NCI-H1105 (cell line): ENCODE measurements around the gene THUMPD3.

Source experiments
- DNase-seq: peaks from one replicate; lab custom pipeline; 2025; lab: John Stamatoyannopoulos, UW

The THUMPD3 gene

GRCh38 chr3:9397332-9397905 lies 34.6 kb downstream of the THUMPD3 start, which contains the start of gene SETD5:
SETD5 (plus strand) TSS chr3:9397615; CDS start chr3:9428939, 31,324 bp downstream.
- peak; percentile 87 for DNase-seq

GRCh38 chr3:9397906-9398699 lies 35.2 kb downstream of the THUMPD3 start:
- no peak for DNase-seq

GRCh38 chr3:9398700-9399336 lies 36.0 kb downstream of the THUMPD3 start:
- DNase-seq = no peak

- DNase-seq = no peak
These were observed 36.5 kb downstream of the THUMPD3 start for GRCh38 chr3:9399337-9399703.

GRCh38 chr3:9399746-9400145 lies 36.9 kb downstream of the THUMPD3 start:
- DNase-seq = peak; percentile 56

- no peak for DNase-seq
These were observed 37.8 kb downstream of the THUMPD3 start for GRCh38 chr3:9400616-9401015.

GRCh38 chr3:9401986-9402385 lies 39.1 kb downstream of the THUMPD3 start:
- DNase-seq = no peak

GRCh38 chr3:9402410-9403228 lies 39.8 kb downstream of the THUMPD3 start:
- DNase-seq = peak; percentile 44

GRCh38 chr3:9403463-9403862 lies 40.6 kb downstream of the THUMPD3 start:
- DNase-seq = no peak

GRCh38 chr3:9404680-9405079 lies 41.8 kb downstream of the THUMPD3 start:
- DNase-seq = no peak

GRCh38 chr3:9405756-9406155 lies 42.9 kb downstream of the THUMPD3 start:
- no peak for DNase-seq

GRCh38 chr3:9406856-9407626 lies 44.2 kb downstream of the THUMPD3 start:
- DNase-seq = no peak

GRCh38 chr3:9408061-9408460 lies 45.2 kb downstream of the THUMPD3 start:
- no peak for DNase-seq

GRCh38 chr3:9408546-9408945 lies 45.7 kb downstream of the THUMPD3 start:
- DNase-seq = no peak

- DNase-seq = no peak
These were observed 47.4 kb downstream of the THUMPD3 start for GRCh38 chr3:9409981-9410854.

GRCh38 chr3:9411302-9411701 lies 48.4 kb downstream of the THUMPD3 start:
- no peak for DNase-seq

- no peak for DNase-seq
These were observed 49.4 kb downstream of the THUMPD3 start for GRCh38 chr3:9412293-9412692.

GRCh38 chr3:9414826-9415225 lies 52.0 kb downstream of the THUMPD3 start:
- no peak for DNase-seq

- DNase-seq = no peak
These were observed 52.8 kb downstream of the THUMPD3 start for GRCh38 chr3:9415485-9416138.
